ENCODE measurements around the gene IP6K2. TPM values are rescaled to one million over a fixed set of nuclear protein-coding genes. Genes with fewer than 3 reads are reported as not detected.

The IP6K2 gene
- total RNA-seq, 1 donor from 2014 or later: 96.5 TPM

GRCh38 chr3:48664313-48664644 is 52.7 kb downstream of the IP6K2 start:
- DNase-seq (ENCODE audit: low read depth): no peak

GRCh38 chr3:48663489-48664312 is 53.3 kb downstream of the IP6K2 start:
- peak; percentile 95 for DNase-seq (ENCODE audit: low read depth)

- DNase-seq (ENCODE audit: low read depth): peak; percentile 73
These were observed 54.1 kb downstream of the IP6K2 start, which contains the start of gene CELSR3 for GRCh38 chr3:48662753-48663488. TSS of gene CELSR3 (minus strand) at chr3:48662886. CDS start at chr3:48662634, 252 bp downstream.

GRCh38 chr3:48662145-48662752 is 54.8 kb downstream of the IP6K2 start:
- DNase-seq (ENCODE audit: low read depth): no peak

- no peak for DNase-seq (ENCODE audit: low read depth)
These were observed 55.4 kb downstream of the IP6K2 start for GRCh38 chr3:48661501-48662144.

GRCh38 chr3:48660800-48661400 is 56.1 kb downstream of the IP6K2 start:
- no peak for DNase-seq (ENCODE audit: low read depth)

GRCh38 chr3:48656841-48657281 is 60.2 kb downstream of the IP6K2 start:
- no peak for DNase-seq (ENCODE audit: low read depth)

- DNase-seq (ENCODE audit: low read depth): peak; percentile 64
These were observed 60.8 kb downstream of the IP6K2 start for GRCh38 chr3:48656061-48656840.

- no peak for DNase-seq (ENCODE audit: low read depth)
These were observed 61.4 kb downstream of the IP6K2 start for GRCh38 chr3:48655606-48656005.

GRCh38 chr3:48655063-48655462 is 62.0 kb downstream of the IP6K2 start:
- no peak for DNase-seq (ENCODE audit: low read depth)

GRCh38 chr3:48652923-48653715 is 63.9 kb downstream of the IP6K2 start:
- no peak for DNase-seq (ENCODE audit: low read depth)

- no peak for DNase-seq (ENCODE audit: low read depth)
These were observed 65.2 kb downstream of the IP6K2 start for GRCh38 chr3:48651771-48652170.

- DNase-seq (ENCODE audit: low read depth): no peak
These were observed 66.3 kb downstream of the IP6K2 start for GRCh38 chr3:48650723-48651122.

GRCh38 chr3:48648188-48648850 is 68.7 kb downstream of the IP6K2 start:
- no peak for DNase-seq (ENCODE audit: low read depth)

- no peak for DNase-seq (ENCODE audit: low read depth)
These were observed 69.3 kb downstream of the IP6K2 start for GRCh38 chr3:48647714-48648113.

- DNase-seq (ENCODE audit: low read depth): no peak
These were observed 71.9 kb downstream of the IP6K2 start for GRCh38 chr3:48644898-48645760.

- DNase-seq (ENCODE audit: low read depth): no peak
These were observed 74.4 kb downstream of the IP6K2 start for GRCh38 chr3:48642605-48643004.

- DNase-seq (ENCODE audit: low read depth): no peak
These were observed 75.6 kb downstream of the IP6K2 start for GRCh38 chr3:48641396-48641795.

Data from renal cortical epithelial cell (primary cell).